Esophagus muscularis mucosa (tissue), 4 donors: ENCODE data around the gene CEP44. TPM values are rescaled to one million over a fixed set of nuclear protein-coding genes. Genes with fewer than 3 reads are reported as not detected.
"Not testable (repeated sequence)": the region's sequence is repeated elsewhere in the genome, so short reads cannot be mapped to it uniquely, and the experiment has no call there.

Experiments
- DNase-seq: peaks from one replicate; pipeline ENCODE4 v3.0.0-alpha.2; 2017; ENCODE audit errors: extremely low spot score
- H3K27ac ChIP-seq, 4 donors: fragments of 200-600 bp; sonication (generic); replicated peaks in 1 of 4; 1 replicate in 3 of 4; 2 replicates in 1 of 4; pipeline ENCODE4 v1.5.1; 2016 to 2019; ENCODE audit warnings: mild to moderate bottlenecking in 1 of 4
- H3K27me3 ChIP-seq, 4 donors: fragments of 200-600 bp; sonication (generic); one replicate each; pipeline versions ENCODE4 v1.5.1 to v1.6.0; 2016 to 2019
- H3K36me3 ChIP-seq, 4 donors: fragments of 200-600 bp; sonication (generic); one replicate each; pipeline ENCODE4 v1.5.1; 2016 to 2019
- H3K4me1 ChIP-seq, 4 donors: fragments of 200-600 bp; sonication (generic); one replicate each; pipeline ENCODE4 v1.5.1; 2016 to 2019
- H3K4me3 ChIP-seq, 4 donors: fragments of 200-600 bp; sonication (generic); 1 replicate in 2 of 4; 2 replicates in 2 of 4; pipeline ENCODE4 v1.5.1; 2016 to 2019; ENCODE audit warnings: mild to moderate bottlenecking in 4 of 4, moderate library complexity in 1 of 4
- H3K9me3 ChIP-seq, 4 donors: fragments of 200-600 bp; sonication (generic); 1 replicate in 3 of 4; 2 replicates in 1 of 4; pipeline ENCODE4 v1.5.1; 2016 to 2019
- EP300 ChIP-seq: sonication (generic); formaldehyde crosslinking; IDR thresholded peaks from one replicate; pipeline ENCODE4 v1.6.1; 2017; ENCODE audit warnings: antibody characterized with exemption
- POLR2A ChIP-seq: fragments of 450-650 bp; IDR thresholded peaks from one replicate; pipeline ENCODE4 v1.6.1; 2017; ENCODE audit warnings: antibody characterized with exemption, moderate library complexity, mild to moderate bottlenecking, low read depth
- POLR2AphosphoS5 ChIP-seq, 2 donors: sonication (generic); formaldehyde crosslinking; IDR thresholded peaks; one replicate each; pipeline ENCODE4 v1.6.1; 2017; ENCODE audit warnings: antibody characterized with exemption in 2 of 2
- WGBS: methylation state at CpG from one replicate; pipeline ENCODE4 v1.1.5; 2018; 5-methylcytosine and 5-hydroxymethylcytosine counted together
- intact Hi-C: fragments of 100-400 bp; cut with DNase I; formaldehyde crosslinking; loops from one replicate; pipeline ENCODE4 v1.15.1; 2023
- total RNA-seq, 4 donors: library from RNA; depleted of rRNA; stranded (reverse); fragments of >200 nt; gene quantifications; one replicate each; pipeline versions ENCODE4 v1.1.0 to v1.2.1, GENCODE V29; 2016
- TF ChIP-seq, protein P1 (sequence below), 3 experiments: fragments of 200-600 bp in 2 of 3; fragments of 450-650 bp in 1 of 3; sonication (generic) in 2 of 3; IDR thresholded peaks; one replicate each; pipeline ENCODE4 v1.5.1; 2017 to 2019; ENCODE audit warnings: antibody characterized with exemption in 3 of 3, mild to moderate bottlenecking in 2 of 3, moderate library complexity in 1 of 3

The CEP44 gene
- total RNA-seq, 4 donors from 2014 or later, result 8.1 to 15.8 (median 11.5) TPM

DNA sequence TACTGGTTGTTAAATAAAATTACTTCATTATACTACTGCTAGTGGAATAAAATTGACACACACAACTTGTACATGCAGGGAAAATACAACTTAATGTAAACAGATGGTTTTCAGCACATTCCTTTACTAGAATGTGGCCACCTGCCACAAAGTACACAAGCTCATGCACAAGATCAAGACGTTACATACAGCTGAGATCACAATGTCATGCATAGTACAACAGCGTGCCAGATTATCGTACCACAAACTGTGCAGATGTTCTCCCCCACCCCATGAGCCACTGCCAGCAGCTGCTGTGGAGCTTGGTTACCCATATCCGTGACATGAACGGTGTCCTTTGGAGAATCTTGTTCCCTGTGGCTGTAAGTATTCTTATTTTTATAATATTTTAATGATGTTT lies 27.9 kb upstream of the CEP44 start:
- TF ChIP-seq, protein P1, sequence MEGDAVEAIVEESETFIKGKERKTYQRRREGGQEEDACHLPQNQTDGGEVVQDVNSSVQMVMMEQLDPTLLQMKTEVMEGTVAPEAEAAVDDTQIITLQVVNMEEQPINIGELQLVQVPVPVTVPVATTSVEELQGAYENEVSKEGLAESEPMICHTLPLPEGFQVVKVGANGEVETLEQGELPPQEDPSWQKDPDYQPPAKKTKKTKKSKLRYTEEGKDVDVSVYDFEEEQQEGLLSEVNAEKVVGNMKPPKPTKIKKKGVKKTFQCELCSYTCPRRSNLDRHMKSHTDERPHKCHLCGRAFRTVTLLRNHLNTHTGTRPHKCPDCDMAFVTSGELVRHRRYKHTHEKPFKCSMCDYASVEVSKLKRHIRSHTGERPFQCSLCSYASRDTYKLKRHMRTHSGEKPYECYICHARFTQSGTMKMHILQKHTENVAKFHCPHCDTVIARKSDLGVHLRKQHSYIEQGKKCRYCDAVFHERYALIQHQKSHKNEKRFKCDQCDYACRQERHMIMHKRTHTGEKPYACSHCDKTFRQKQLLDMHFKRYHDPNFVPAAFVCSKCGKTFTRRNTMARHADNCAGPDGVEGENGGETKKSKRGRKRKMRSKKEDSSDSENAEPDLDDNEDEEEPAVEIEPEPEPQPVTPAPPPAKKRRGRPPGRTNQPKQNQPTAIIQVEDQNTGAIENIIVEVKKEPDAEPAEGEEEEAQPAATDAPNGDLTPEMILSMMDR (IDR thresholded peaks at IDR 0.05), result no peak
- no peak for TF ChIP-seq POLR2A
- TF ChIP-seq EP300, result no peak
- no peak for TF ChIP-seq POLR2AphosphoS5 (IDR thresholded peaks at IDR 0.05)
- intact Hi-C loops, result no loop called here
- peaks cover 0 to 24% (median 7%) of the 10 kb centered on the region in 4 donors for H3K36me3 ChIP-seq
- no peaks in the 10 kb centered on the region for H3K27me3 ChIP-seq
- H3K9me3 ChIP-seq, result no peaks in the 10 kb centered on the region
- H3K4me1 ChIP-seq, result peaks cover 0 to 10% (median 9%) of the 10 kb centered on the region in 4 donors
- WGBS, result 90% methylated on average over 5 of the region's 5 CpGs
- DNase-seq, result no peak
- no peak overlapping the region for H3K4me3 ChIP-seq
- H3K27ac ChIP-seq, result no peak overlapping the region

DNA sequence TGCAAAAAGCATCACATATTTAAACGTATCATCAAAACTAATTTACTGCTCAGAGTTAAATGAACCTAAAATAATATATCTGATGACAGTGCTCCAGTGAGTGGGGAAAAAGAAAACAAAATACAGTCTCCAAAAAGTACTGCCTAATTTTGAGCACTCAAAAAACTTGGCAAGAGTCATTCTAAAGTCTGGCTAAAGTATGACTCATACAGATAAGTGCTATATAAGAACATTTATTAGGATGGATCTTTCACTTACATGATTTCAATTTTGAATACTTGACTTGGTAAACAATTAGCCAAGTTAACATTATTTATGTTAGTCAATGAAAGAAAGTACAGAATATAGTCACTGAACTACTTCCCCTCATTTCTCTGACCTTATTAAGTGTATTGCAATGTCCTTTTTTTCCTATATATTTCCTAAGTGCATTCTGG lies 27.4 kb upstream of the CEP44 start:
- H3K27ac ChIP-seq, result no peak overlapping the region
- H3K4me1 ChIP-seq, result peaks cover 0 to 10% (median 9%) of the 10 kb centered on the region in 4 donors
- no peak for DNase-seq
- WGBS, result 84% methylated on average over 1 of the region's 1 CpG
- no peaks in the 10 kb centered on the region for H3K27me3 ChIP-seq
- H3K4me3 ChIP-seq, result no peak overlapping the region
- H3K36me3 ChIP-seq, result peaks cover 0 to 24% (median 7%) of the 10 kb centered on the region in 4 donors
- no peaks in the 10 kb centered on the region for H3K9me3 ChIP-seq
- intact Hi-C loops, result no loop called here
- TF ChIP-seq, protein P1 (IDR thresholded peaks at IDR 0.05), result no peak
- TF ChIP-seq EP300 (no peak), POLR2A (no peak), POLR2AphosphoS5 (IDR thresholded peaks at IDR 0.05) (no peak)

DNA sequence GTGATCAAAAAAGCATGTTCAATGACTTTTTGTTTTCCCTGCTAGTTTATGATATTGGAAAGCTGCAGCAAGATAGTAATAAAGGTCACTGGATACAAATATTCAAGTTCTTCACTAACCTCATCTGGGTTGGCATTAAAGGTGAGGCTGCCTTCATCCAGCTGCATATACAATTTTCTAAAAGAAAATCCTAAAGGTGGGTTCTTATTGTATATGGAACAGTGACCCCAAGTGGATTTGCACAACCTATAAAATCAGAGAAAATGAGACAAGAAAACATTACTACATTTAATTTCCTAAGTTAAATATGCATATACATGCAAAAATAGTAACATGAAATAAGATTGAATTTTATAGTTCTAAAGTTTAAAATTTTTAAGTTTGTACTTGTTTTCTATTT lies 24.1 kb upstream of the CEP44 start:
- no peaks in the 10 kb centered on the region for H3K27me3 ChIP-seq
- no peaks in the 10 kb centered on the region for H3K9me3 ChIP-seq
- DNase-seq, result no peak
- no peak overlapping the region for H3K4me3 ChIP-seq
- intact Hi-C loops, result no loop called here
- peaks cover 0 to 29% (median 11%) of the 10 kb centered on the region in 4 donors for H3K36me3 ChIP-seq
- H3K4me1 ChIP-seq, result peaks cover 4 to 22% (median 20%) of the 10 kb centered on the region in 4 donors
- H3K27ac ChIP-seq, result no peak overlapping the region
- TF ChIP-seq, protein P1 (IDR thresholded peaks at IDR 0.05), result no peak
- TF ChIP-seq POLR2A, result no peak
- TF ChIP-seq EP300, result no peak
- TF ChIP-seq POLR2AphosphoS5 (IDR thresholded peaks at IDR 0.05), result no peak

DNA sequence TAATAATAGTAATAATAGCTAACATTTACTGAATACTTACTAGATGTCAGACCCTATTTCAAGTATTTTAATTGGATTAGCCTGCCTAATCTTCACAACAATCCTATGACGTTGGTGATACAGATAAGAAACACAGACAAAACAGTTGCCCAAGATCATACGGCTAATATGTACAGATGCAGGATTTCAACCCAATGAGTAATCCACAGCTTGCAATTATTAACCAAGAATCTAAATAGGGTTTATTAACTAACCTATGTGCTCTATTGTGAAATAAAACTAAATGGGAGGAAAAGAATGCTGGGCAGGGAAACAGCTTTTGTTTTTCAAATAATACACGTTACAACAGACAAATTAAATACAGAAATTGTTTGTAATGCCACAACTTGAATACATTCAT lies 23.6 kb upstream of the CEP44 start:
- no peak for DNase-seq
- Histone ChIP-seq H3K4me3 (no peak overlapping the region), H3K9me3 (no peaks in the 10 kb centered on the region), H3K27ac (no peak overlapping the region), H3K36me3 (peaks cover 0 to 29% (median 11%) of the 10 kb centered on the region in 4 donors), H3K27me3 (no peaks in the 10 kb centered on the region), H3K4me1 (peaks cover 5 to 27% (median 23%) of the 10 kb centered on the region in 4 donors)
- TF ChIP-seq, protein P1 (IDR thresholded peaks at IDR 0.05), result no peak
- TF ChIP-seq POLR2AphosphoS5 (IDR thresholded peaks at IDR 0.05), result no peak
- TF ChIP-seq POLR2A, result no peak
- TF ChIP-seq EP300, result no peak
- WGBS, result 50% methylated on average over 3 of the region's 3 CpGs
- intact Hi-C loops, result no loop called here

DNA sequence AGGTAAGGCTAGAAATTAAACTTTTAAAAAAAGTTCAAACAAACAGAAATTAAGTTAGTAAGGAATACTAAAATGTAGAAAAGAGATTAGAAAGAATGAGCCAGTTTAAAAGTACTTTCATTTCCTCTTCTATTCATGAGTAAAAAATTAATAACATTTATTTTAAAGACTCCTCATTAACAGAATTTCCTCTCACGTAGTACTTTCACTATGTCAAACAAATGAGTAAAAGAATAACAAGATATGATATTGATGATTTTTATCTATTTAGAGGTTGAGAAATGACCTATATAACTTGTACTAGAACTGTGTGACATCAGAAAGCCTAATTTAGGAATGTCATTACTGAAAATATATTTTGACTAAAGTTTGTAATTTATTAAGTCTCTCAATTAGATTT lies 22.3 kb upstream of the CEP44 start:
- H3K27ac ChIP-seq, H3K27me3 ChIP-seq, intact Hi-C loops, H3K4me3 ChIP-seq, H3K9me3 ChIP-seq, DNase-seq: not testable (repeated sequence)
- Histone ChIP-seq H3K36me3 (peaks cover 0 to 28% (median 11%) of the 10 kb centered on the region in 4 donors), H3K4me1 (peaks cover 15 to 29% (median 25%) of the 10 kb centered on the region in 4 donors)
- WGBS, result 59% methylated on average over 1 of the region's 1 CpG
